ENCODE results near the gene UGT1A7. TPM values are rescaled to one million over a fixed set of nuclear protein-coding genes. Genes with fewer than 3 reads are reported as not detected.

UGT1A7 gene
- total RNA-seq, 1 donor from 2014 or later, result 4.9 TPM

GRCh38 chr2:233702238-233702637, 20.5 kb downstream of the UGT1A7 start:
- Histone ChIP-seq H3K4me3 (no peak overlapping the region), H3K9me3 (no peaks in the 10 kb centered on the region), H3K27me3 (no peaks in the 10 kb centered on the region), H3K27ac (no peak overlapping the region), H3K4me1 (peaks cover 5% of the 10 kb centered on the region), H3K36me3 (no peaks in the 10 kb centered on the region)
- intact Hi-C loops (cut with DNase I), result no loop called here
- no peak for TF ChIP-seq CTCF (IDR thresholded peaks at IDR 0.05)
- TF ChIP-seq POLR2AphosphoS5 (IDR thresholded peaks at IDR 0.05; ENCODE audit: insufficient read depth in 1 of 2, low read depth in 1 of 2), result no peak
- TF ChIP-seq POLR2A (IDR thresholded peaks at IDR 0.05), result no peak
- DNase-seq (ENCODE audit: extremely low spot score in 2 of 2), result no peak

- Histone ChIP-seq H3K9me3 (no peaks in the 10 kb centered on the region), H3K4me1 (peaks cover 12% of the 10 kb centered on the region), H3K4me3 (no peak overlapping the region), H3K27ac (peak overlapping the region; percentile 20), H3K36me3 (no peaks in the 10 kb centered on the region), H3K27me3 (no peaks in the 10 kb centered on the region)
- TF ChIP-seq CTCF (IDR thresholded peaks at IDR 0.05) (no peak), POLR2A (IDR thresholded peaks at IDR 0.05) (no peak), POLR2AphosphoS5 (IDR thresholded peaks at IDR 0.05; ENCODE audit: insufficient read depth in 1 of 2, low read depth in 1 of 2) (no peak)
- intact Hi-C loops (cut with DNase I), result no loop called here
- DNase-seq (ENCODE audit: extremely low spot score in 2 of 2), result no peak
Measured at GRCh38 chr2:233705911-233706506, 24.3 kb downstream of the UGT1A7 start.

GRCh38 chr2:233706720-233707119, 25.0 kb downstream of the UGT1A7 start:
- no peak overlapping the region for H3K4me3 ChIP-seq
- intact Hi-C loops (cut with DNase I), result no loop called here
- no peak for DNase-seq (ENCODE audit: extremely low spot score in 2 of 2)
- no peaks in the 10 kb centered on the region for H3K27me3 ChIP-seq
- no peaks in the 10 kb centered on the region for H3K36me3 ChIP-seq
- H3K9me3 ChIP-seq, result no peaks in the 10 kb centered on the region
- peaks cover 12% of the 10 kb centered on the region for H3K4me1 ChIP-seq
- TF ChIP-seq POLR2A (IDR thresholded peaks at IDR 0.05) (no peak), CTCF (IDR thresholded peaks at IDR 0.05) (no peak), POLR2AphosphoS5 (IDR thresholded peaks at IDR 0.05; ENCODE audit: insufficient read depth in 1 of 2, low read depth in 1 of 2) (no peak)
- H3K27ac ChIP-seq, result peak overlapping the region; percentile 20

GRCh38 chr2:233707940-233708644, 26.4 kb downstream of the UGT1A7 start:
- Histone ChIP-seq H3K4me1 (peaks cover 12% of the 10 kb centered on the region), H3K27me3 (no peaks in the 10 kb centered on the region), H3K9me3 (no peaks in the 10 kb centered on the region), H3K4me3 (no peak overlapping the region), H3K27ac (no peak overlapping the region), H3K36me3 (no peaks in the 10 kb centered on the region)
- TF ChIP-seq CTCF (IDR thresholded peaks at IDR 0.05) (no peak), POLR2AphosphoS5 (IDR thresholded peaks at IDR 0.05; ENCODE audit: insufficient read depth in 1 of 2, low read depth in 1 of 2) (peak in 1 of 2 donors; percentile 46), POLR2A (IDR thresholded peaks at IDR 0.05) (no peak)
- no peak for DNase-seq (ENCODE audit: extremely low spot score in 2 of 2)
- intact Hi-C loops (cut with DNase I), result no loop called here

- Histone ChIP-seq H3K4me3 (no peak overlapping the region), H3K9me3 (no peaks in the 10 kb centered on the region), H3K27ac (no peak overlapping the region), H3K27me3 (no peaks in the 10 kb centered on the region), H3K36me3 (no peaks in the 10 kb centered on the region), H3K4me1 (peaks cover 12% of the 10 kb centered on the region)
- no peak for TF ChIP-seq POLR2AphosphoS5 (IDR thresholded peaks at IDR 0.05; ENCODE audit: insufficient read depth in 1 of 2, low read depth in 1 of 2)
- TF ChIP-seq CTCF (IDR thresholded peaks at IDR 0.05), result no peak
- TF ChIP-seq POLR2A (IDR thresholded peaks at IDR 0.05), result no peak
- intact Hi-C loops (cut with DNase I), result no loop called here
- no peak for DNase-seq (ENCODE audit: extremely low spot score in 2 of 2)
Measured at GRCh38 chr2:233708942-233709341, 27.2 kb downstream of the UGT1A7 start.
